NCI-H510A treated with DMSO at 0.1 percent for 48 hours (cell line): ENCODE results near the gene UST.
"Not testable (repeated sequence)": the region's sequence is repeated elsewhere in the genome, so short reads cannot be mapped to it uniquely, and the experiment has no call there.

Experiments used
- DNase-seq: peaks from one replicate; lab custom pipeline; 2025; lab: John Stamatoyannopoulos, UW

The UST gene

GRCh38 chr6:149037051-149037671 lies 290.3 kb downstream of the UST start:
- peak; percentile 12 for DNase-seq

DNA sequence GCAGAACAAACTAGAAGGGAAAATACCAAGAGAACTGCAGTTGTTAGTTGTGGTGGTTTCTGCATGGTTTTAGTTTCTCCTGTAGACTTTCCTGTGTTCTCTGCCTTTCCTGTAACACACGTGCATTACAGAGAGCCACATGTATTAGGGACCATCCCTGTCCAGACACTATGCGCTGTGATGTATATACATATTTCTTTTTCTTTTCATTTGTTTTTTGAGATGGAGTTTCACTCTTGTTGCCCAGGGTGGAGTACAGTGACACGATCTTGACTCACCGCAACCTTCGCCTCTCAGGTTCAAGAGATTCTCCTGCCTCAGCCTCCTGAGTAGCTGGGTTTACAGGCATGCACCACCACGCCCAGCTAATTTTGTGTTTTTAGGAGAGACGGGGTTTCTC lies 292.2 kb downstream of the UST start:
- DNase-seq = not testable (repeated sequence)

- no peak for DNase-seq
These were observed 295.1 kb downstream of the UST start for GRCh38 chr6:149041953-149042352.

GRCh38 chr6:149043476-149044130 lies 296.8 kb downstream of the UST start:
- DNase-seq = no peak

- no peak for DNase-seq
These were observed 297.7 kb downstream of the UST start for GRCh38 chr6:149044528-149044927.

DNA sequence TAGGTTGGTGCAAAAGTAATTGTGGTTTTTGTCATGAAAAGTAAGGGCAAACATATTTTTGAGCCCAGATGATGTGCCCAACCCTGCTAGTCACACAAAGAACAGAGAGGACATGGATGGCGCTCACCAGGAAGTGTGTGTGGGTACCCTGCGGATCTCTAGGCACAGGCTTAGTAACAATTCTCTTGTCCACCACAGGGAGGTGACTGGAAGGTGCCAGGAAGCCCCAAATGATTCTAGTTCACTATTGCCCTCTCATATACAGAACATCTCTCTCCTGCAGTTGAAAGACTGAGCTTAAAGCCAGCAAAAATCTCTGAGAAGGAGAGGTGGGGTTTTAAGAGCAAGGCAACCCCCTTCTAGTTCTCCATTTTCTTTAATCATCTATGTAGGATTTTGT lies 298.6 kb downstream of the UST start:
- no peak for DNase-seq

GRCh38 chr6:149046164-149046821 lies 299.5 kb downstream of the UST start:
- DNase-seq = no peak

- no peak for DNase-seq
These were observed 300.0 kb downstream of the UST start for GRCh38 chr6:149046822-149047246.

DNA sequence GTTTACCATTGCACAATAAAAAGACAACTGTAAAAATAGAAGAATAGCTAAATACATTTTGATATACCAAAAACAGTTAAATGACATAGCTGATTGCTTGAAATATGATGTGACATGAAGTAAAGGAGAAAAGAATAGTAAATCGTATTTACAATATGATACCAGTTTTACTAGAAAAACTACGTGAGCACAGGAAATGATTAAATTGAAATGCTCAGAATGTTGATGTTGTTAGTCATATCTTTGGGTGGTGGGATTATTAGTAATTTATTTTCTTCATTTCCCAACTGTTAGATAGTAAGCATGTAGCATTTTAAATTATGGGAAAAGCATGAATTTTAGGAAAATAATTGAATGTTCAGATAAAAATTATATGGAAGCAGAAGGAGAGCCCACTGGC lies 302.4 kb downstream of the UST start:
- no peak for DNase-seq

- no peak for DNase-seq
These were observed 303.3 kb downstream of the UST start for GRCh38 chr6:149050160-149050559.

GRCh38 chr6:149052350-149053106 lies 305.7 kb downstream of the UST start:
- no peak for DNase-seq

DNA sequence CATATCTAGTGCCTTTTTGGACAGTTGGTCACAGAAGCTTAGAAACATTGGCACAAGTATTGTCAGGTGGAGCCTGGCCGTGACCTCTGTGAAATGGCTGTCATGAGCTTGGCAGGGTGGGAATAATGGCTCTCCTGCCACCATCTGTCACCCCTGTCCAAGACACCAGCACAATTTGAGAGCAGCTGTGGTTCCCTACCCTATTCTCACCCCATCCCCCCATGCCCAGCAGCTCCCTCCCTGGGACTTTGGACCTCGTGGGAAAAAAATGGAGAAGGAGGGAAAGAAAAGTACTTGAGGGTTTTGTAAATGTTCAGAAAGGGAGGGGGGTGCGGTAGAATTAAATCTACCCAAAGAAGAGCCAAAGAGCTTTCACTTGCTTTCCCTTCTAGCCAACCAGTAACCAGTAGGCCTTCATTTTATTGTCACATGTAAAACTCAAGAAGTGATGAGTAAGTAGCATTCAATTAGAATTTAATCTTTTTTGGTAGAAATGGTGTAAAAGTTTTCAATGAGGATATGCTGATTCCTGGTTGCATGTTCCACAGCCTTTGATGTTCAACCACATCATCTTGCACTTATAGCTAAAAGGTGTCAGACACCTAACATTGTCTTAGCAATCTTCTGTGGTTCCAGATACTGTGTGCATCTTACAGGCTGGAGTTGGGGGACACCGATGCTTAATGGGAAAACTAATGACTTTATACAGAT lies 307.2 kb downstream of the UST start:
- DNase-seq = no peak

DNA sequence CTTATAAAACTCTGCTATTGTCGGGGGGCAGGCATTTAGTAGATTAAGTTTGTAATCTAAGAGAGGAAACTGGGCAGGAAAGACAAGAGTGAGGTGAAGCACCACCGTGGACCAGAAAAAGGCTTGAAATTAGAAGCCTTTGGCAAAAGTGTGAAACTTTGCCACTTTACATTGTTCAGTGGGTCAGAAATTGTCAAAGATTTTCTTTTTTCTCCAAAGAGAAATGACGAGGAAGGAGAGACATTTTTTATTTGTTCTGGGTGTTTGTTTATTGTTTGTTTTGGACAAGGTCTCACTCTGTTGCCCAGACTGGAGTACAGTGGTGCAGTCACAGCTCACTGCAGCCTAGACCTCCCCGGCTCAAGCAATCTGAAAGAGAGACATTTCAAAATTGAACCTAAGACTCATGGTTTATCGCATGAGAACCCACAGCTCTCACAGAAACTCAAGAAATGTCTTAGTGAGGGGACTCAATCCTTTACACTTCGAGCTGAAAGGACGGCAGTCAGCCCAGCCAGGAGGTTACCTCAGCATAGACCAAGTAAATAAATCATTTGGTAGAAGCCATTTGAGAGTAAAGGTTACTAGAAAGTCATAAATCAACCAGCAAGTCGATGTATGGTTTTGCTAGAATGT lies 307.8 kb downstream of the UST start:
- no peak for DNase-seq

GRCh38 chr6:149055195-149055899 lies 308.5 kb downstream of the UST start:
- no peak for DNase-seq

- no peak for DNase-seq
These were observed 310.1 kb downstream of the UST start for GRCh38 chr6:149056777-149057463.

GRCh38 chr6:149057464-149057840 lies 310.6 kb downstream of the UST start:
- DNase-seq = no peak

GRCh38 chr6:149059557-149059956 lies 312.7 kb downstream of the UST start:
- DNase-seq = no peak

GRCh38 chr6:149060300-149060984 lies 313.6 kb downstream of the UST start:
- DNase-seq = peak; percentile 41

DNA sequence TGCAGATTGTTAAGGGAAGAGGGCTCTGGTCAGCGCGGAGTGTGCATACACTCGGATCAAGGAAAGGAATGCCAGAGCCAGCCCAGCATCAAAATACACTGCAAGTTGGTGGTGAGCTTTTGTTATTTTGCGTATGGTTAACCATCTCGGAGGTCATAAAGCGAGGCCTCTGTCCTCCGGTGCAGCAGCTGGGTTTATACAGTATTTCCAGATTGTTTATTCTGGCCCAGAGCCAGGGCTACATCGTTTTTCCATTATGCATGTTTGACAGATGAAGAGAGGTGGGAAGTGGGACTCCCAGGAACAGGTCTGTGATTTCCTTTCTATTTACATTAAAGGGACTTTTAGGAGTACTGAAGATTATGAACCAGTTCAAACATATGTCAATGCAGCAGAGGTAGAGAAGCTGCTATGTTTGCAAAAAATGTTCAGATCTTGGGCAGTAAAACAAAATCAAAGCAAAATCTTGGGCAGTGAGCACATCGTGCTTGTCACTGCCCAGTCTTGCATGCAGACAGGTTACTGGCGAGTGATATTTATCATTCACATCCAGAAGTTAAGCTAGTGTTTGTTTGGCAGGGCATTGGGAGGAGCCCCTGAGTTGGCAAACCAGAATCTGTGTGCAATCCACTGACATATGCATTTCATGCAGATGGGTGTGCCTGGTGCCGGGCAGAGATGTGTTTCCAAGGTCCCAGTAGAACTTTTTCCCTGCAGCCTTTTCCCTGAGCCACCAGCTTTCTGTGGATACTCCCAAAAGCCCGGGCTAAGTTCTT lies 314.3 kb downstream of the UST start:
- peak; percentile 75 for DNase-seq
